Activated naive CD4-positive, alpha-beta T cell treated with anti-CD3 and anti-CD28 coated beads, Interleukin-2, amount 10 ng/mL, durations not matched to agents 5 hours and 36 hours (primary cell): ENCODE measurements around the gene ITGA2B. TPM values are rescaled to one million over a fixed set of nuclear protein-coding genes. Genes with fewer than 3 reads are reported as not detected.

ENCODE experiments used
- total RNA-seq, 2 experiments: library from RNA; stranded (reverse); gene quantifications; one replicate each; pipeline ENCODE4 v1.2.3, GENCODE V29; 2021

ITGA2B gene
- total RNA-seq, result under 1 TPM; 0.40 to 0.65 TPM

GRCh38 chr17:44389281-44389680, at the start of gene ITGA2B:
ITGA2B (minus strand) TSS chr17:44389649; CDS start chr17:44389473, 176 bp downstream.

GRCh38 chr17:44363613-44364159, 25.8 kb downstream of the ITGA2B start, which contains the start of gene FAM171A2:
FAM171A2 (minus strand) TSS chr17:44363853; CDS start chr17:44363714, 139 bp downstream.

GRCh38 chr17:44344939-44345453, 44.5 kb downstream of the ITGA2B start, which contains the start of gene GRN:
GRN (plus strand) TSS chr17:44345302; CDS start chr17:44349165, 3,863 bp downstream.

GRCh38 chr17:44324571-44325275, 64.7 kb downstream of the ITGA2B start, which contains the start of gene SLC25A39:
SLC25A39 (minus strand) TSS chr17:44324823; CDS start chr17:44323562, 1,261 bp downstream.

Other genes with a start within 250 kb of the ITGA2B start
- 10 to 100 TPM; 11.2 to 11.9 TPM for gene HROB, start 247.7 kb downstream of the ITGA2B start, total RNA-seq
- under 1 TPM in 1 of 2 experiments, not detected in 1; 0.23 TPM for gene ASB16, start 218.9 kb downstream of the ITGA2B start, total RNA-seq
- 10 to 100 TPM; 31.5 to 35.2 TPM for gene TMUB2, start 202.7 kb downstream of the ITGA2B start, total RNA-seq
- 100 to 1,000 TPM; 108 to 113 TPM for gene ATXN7L3, start 189.8 kb downstream of the ITGA2B start, total RNA-seq
- 100 to 1,000 TPM; 170 to 171 TPM for gene UBTF, start 170.0 kb downstream of the ITGA2B start, total RNA-seq
- not detected for gene SLC4A1, start 121.5 kb downstream of the ITGA2B start, total RNA-seq
- under 1 TPM; 0.05 to 0.07 TPM for gene RUNDC3A, start 81.0 kb downstream of the ITGA2B start, total RNA-seq
- gene SLC25A39, start 64.8 kb downstream of the ITGA2B start, total RNA-seq, result 10 to 100 TPM; 94.2 to 95.0 TPM
- 10 to 100 TPM; 72.4 to 73.4 TPM for gene GRN, start 44.3 kb downstream of the ITGA2B start, total RNA-seq
- under 1 TPM; 0.15 to 0.19 TPM for gene FAM171A2, start 25.8 kb downstream of the ITGA2B start, total RNA-seq
- gene GPATCH8, start 113.8 kb upstream of the ITGA2B start, total RNA-seq, result 10 to 100 TPM; 41.7 to 47.5 TPM
- not detected for gene FZD2, start 167.8 kb upstream of the ITGA2B start, total RNA-seq